GM12872 (cell line): ENCODE data around the gene DOHH.

Experiments
- TF ChIP-seq, protein P1 (sequence below): IDR thresholded peaks from 3 replicates; pipeline ENCODE4 v1.5.1; 2011; ENCODE audit warnings: low read depth, mild to moderate bottlenecking, low read length, moderate library complexity; ENCODE audit not compliant: insufficient read depth

The DOHH gene

DNA sequence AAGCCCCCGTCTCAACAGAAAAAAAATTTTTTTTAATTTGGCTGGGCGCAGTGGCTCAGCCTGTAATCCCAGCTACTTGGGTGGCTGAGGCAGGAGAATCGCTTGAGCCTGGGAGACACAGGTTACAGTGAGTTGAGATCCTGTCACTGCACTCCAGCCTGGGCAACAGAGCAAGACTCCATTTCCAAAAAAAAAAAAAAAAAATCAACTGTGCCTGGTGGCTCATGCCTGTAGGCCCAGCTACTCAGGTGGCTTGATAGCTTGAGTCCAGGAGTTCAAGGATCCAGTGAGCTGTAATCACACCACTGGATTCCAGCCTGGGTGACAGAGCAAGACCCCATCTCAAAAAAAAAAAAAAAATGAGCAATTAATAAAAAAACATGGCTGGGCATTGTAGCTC is 1.3 kb upstream of the DOHH start:
- TF ChIP-seq, protein P1, sequence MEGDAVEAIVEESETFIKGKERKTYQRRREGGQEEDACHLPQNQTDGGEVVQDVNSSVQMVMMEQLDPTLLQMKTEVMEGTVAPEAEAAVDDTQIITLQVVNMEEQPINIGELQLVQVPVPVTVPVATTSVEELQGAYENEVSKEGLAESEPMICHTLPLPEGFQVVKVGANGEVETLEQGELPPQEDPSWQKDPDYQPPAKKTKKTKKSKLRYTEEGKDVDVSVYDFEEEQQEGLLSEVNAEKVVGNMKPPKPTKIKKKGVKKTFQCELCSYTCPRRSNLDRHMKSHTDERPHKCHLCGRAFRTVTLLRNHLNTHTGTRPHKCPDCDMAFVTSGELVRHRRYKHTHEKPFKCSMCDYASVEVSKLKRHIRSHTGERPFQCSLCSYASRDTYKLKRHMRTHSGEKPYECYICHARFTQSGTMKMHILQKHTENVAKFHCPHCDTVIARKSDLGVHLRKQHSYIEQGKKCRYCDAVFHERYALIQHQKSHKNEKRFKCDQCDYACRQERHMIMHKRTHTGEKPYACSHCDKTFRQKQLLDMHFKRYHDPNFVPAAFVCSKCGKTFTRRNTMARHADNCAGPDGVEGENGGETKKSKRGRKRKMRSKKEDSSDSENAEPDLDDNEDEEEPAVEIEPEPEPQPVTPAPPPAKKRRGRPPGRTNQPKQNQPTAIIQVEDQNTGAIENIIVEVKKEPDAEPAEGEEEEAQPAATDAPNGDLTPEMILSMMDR = no peak

DNA sequence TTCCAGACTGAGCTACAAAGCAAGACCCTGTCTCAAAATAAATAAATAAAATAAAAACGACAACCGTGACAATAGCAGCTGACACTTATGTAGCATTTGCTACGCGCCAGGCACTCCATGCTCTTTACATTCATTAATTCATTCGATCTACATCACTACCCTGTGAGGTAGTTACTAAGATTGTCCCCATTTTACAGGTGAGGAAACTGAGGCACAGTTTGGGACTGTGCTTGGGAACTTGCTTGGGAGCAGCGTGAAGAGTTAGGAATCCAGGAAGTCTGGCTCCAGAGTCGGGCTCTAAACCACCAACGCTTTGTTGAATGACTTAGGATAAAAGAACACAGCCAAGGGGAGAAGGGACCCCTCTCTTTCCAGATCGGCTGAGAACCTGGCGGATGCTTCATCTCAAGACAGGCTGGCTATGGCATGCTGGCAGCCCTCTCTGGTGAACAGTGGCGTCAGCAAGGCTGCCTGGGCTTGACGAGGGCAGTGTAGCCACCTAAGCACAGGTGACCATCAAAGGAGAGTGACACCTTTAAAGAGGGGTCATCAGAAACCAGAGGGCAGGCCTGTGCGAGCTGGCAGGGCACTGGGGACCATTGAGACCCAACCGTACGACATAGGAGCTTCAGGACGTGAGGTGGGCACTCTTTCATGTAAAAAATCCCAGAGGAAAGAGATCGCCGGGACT is 591 bp downstream of the DOHH start:
- TF ChIP-seq, protein P1 = no peak

DNA sequence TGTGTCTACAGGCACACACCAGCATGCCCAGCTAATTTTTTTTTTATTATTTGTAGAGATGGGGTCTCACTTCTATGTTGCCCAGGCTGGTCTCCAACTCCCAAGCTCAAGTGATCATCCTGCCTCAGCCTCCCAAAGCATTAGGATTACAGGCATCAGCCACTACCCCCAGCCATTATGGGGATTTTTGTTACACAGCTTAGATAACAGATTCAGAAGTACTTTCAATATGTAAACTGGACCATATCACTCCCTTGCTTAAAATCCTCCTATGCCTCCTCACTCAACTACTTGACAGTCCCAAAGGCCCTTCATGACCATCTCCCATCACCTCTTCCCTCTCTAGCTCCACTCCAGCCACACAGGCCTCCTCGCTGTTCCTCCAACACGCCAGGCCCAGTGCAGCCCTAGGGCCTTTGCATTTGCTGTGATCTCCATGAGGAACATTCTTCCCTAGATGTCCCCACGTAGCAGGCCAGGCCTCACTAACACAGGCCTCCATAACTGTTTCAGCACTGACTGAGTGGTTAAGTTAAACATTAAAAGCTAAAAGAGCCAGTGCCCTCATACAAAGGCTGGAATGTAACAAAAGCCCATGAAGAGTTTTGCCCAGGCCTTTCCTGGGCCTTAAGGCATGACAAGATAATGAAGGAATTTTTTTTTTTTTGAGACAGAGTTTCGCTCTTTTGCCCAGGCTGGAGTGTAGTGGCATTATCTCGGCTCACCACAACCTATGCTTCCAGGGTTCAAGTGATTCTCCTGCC is 2.5 kb downstream of the DOHH start:
- TF ChIP-seq, protein P1 = no peak

DNA sequence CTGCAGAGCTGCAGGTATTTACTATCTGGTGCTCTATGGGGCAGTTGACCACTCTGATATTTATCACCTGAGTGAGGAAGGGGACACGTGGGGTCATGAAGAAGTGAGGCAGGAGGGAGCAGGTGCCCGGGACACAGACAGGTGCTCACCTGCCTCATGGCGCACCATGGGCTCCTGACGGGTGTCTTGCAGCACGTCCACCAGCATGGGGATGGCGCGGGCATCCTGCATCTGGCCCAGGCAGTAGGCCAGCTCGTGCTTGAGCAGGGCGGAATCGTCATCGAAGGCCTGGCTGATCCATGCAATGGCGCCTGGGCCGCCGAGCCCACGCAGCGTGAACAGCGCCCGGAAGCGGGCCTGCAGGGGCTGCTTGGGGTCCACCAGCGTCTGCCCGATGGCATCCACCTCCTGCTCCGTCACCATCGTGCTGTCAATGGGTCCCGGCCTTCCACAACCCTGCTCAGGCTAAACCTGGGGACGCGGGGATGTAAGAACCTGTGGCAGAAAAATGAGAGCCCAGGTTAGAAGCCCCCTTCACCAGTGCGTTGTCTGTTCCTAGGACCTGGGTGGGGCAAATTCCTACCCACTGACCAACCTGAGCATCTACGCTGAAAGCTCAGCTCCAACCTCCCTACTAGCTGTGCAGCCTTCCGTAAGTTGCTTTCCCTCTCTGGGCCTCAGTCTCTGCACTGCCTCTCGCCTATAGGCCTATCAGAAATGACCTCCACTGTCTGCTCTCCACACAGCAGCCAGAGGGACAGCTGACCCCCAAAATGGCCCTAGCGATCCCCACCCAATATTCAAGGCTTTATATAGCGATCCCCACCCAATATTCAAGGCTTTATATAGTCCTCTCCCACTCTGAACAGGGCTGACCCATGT is 3.8 kb downstream of the DOHH start:
- TF ChIP-seq, protein P1 = no peak

DNA sequence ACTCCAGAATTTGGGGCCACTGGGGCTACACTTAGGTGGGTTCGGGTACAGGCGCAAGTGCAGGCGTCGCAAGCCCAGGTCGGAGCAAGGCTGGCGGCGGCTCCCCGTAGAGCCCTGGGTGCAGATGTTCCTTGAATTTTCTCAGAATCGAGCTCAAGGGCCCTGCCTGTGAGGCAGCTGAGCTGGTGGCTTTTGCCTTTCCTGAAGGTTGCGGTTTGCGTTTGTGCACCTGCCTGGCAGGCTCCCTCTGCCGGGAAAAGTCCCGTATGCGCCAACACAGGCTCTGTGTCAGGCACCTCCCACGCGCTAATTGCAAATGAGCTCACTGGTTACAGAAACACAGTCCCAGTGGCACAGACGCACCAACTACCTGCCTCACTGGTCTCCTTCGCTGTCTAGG is 5.9 kb downstream of the DOHH start:
- TF ChIP-seq, protein P1 = no peak

DNA sequence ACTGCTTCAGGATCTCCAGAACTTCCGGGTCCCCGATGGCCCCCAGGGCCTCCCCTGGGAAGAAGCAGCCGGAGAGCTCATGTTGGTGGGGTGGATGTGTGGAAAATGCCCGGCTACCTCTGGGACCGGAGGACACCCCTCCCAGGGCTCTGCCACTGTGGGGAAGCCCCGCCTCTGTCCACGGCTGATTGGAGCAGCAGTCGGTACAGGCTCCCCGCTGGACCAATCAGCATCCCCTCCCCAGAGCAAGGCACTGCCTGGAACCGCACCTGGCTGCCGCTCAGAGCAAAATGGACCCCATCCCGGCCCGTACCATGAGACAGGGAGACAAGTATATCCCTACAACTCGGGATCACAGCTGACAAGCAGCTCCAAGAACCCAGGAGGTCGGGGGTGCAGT is 6.4 kb downstream of the DOHH start:
- TF ChIP-seq, protein P1 = no peak

DNA sequence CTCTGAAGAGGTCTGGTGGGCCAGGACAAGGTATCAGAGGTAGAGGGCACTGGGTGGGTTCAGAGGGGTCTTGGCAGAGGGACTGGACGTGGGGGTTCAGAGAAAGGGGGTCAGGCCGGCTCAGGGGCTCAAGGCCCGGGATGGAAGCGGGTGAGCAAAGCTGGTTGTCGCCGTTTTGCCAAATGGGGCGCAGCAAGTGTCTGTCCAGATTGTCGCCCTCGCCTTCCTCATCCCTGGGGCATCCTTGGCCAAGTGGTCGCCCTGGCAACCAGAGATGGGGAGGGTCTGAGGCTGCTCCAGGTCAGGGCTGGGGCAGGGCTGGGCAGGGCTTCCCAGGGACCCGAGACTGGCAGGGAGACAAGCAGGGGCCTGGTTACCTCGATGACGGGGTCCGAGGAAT is 6.8 kb downstream of the DOHH start:
- TF ChIP-seq, protein P1 = no peak
